Measurements from ENCODE around the gene DACH1.

DNA sequence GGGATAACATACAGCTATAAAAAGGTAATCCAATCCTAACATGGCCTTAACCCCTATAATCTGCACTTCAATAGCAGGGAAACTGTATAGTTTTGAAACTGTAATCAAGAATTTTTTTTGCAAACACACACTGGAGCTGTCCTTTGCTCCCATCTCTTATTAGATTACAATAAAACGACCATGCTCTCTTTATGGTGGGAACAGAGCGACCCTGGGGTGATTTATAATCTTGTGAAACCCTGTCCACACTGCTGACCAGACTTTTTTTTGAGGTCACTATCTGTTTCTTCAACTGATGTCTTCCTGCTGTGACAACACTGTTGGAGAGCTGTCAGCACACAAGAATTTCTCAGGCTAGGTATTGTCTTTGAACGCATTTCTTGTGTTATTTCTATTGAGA is 35.3 kb downstream of the DACH1 start:
- no peak for TF ChIP-seq BHLHE40 (IDR thresholded peaks at IDR 0.05; ENCODE audit: low read length)
- no peak for TF ChIP-seq ZNF484 (CRISPR knock-in tag; IDR thresholded peaks at IDR 0.05; ENCODE audit: borderline replicate concordance, low read depth)
- TF ChIP-seq, protein P1, sequence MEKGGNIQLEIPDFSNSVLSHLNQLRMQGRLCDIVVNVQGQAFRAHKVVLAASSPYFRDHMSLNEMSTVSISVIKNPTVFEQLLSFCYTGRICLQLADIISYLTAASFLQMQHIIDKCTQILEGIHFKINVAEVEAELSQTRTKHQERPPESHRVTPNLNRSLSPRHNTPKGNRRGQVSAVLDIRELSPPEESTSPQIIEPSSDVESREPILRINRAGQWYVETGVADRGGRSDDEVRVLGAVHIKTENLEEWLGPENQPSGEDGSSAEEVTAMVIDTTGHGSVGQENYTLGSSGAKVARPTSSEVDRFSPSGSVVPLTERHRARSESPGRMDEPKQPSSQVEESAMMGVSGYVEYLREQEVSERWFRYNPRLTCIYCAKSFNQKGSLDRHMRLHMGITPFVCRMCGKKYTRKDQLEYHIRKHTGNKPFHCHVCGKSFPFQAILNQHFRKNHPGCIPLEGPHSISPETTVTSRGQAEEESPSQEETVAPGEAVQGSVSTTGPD (CRISPR knock-in tag; IDR thresholded peaks at IDR 0.05): no peak
- TF ChIP-seq ELF1 (CRISPR knock-in tag; IDR thresholded peaks at IDR 0.05): no peak
- no peak for TF ChIP-seq BCL6 (CRISPR knock-in tag; IDR thresholded peaks at IDR 0.05)
- TF ChIP-seq GTF2F1 (IDR thresholded peaks at IDR 0.05; ENCODE audit: low read length): no peak
- no peak for TF ChIP-seq KAT7 (CRISPR knock-in tag; IDR thresholded peaks at IDR 0.05; ENCODE audit: borderline replicate concordance)
- TF ChIP-seq, protein P2, sequence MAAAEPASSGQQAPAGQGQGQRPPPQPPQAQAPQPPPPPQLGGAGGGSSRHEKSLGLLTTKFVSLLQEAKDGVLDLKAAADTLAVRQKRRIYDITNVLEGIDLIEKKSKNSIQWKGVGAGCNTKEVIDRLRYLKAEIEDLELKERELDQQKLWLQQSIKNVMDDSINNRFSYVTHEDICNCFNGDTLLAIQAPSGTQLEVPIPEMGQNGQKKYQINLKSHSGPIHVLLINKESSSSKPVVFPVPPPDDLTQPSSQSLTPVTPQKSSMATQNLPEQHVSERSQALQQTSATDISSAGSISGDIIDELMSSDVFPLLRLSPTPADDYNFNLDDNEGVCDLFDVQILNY (CRISPR knock-in tag; conservative IDR thresholded peaks at IDR 0.05): no peak
- no peak for TF ChIP-seq SMARCC2 (IDR thresholded peaks at IDR 0.05)
- no peak for TF ChIP-seq FOSL1 (CRISPR knock-in tag; IDR thresholded peaks at IDR 0.05; ENCODE audit: borderline replicate concordance)
- TF ChIP-seq, protein P3, sequence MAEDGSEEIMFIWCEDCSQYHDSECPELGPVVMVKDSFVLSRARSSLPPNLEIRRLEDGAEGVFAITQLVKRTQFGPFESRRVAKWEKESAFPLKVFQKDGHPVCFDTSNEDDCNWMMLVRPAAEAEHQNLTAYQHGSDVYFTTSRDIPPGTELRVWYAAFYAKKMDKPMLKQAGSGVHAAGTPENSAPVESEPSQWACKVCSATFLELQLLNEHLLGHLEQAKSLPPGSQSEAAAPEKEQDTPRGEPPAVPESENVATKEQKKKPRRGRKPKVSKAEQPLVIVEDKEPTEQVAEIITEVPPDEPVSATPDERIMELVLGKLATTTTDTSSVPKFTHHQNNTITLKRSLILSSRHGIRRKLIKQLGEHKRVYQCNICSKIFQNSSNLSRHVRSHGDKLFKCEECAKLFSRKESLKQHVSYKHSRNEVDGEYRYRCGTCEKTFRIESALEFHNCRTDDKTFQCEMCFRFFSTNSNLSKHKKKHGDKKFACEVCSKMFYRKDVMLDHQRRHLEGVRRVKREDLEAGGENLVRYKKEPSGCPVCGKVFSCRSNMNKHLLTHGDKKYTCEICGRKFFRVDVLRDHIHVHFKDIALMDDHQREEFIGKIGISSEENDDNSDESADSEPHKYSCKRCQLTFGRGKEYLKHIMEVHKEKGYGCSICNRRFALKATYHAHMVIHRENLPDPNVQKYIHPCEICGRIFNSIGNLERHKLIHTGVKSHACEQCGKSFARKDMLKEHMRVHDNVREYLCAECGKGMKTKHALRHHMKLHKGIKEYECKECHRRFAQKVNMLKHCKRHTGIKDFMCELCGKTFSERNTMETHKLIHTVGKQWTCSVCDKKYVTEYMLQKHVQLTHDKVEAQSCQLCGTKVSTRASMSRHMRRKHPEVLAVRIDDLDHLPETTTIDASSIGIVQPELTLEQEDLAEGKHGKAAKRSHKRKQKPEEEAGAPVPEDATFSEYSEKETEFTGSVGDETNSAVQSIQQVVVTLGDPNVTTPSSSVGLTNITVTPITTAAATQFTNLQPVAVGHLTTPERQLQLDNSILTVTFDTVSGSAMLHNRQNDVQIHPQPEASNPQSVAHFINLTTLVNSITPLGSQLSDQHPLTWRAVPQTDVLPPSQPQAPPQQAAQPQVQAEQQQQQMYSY (CRISPR knock-in tag; IDR thresholded peaks at IDR 0.05): no peak

Measured in HepG2 (cell line).